GM12872 (cell line): Measurements from ENCODE around the gene TBX15.

ENCODE experiments used
- CTCF ChIP-seq: IDR thresholded peaks from 3 replicates; pipeline ENCODE4 v1.5.1; 2011; ENCODE audit warnings: low read depth, mild to moderate bottlenecking, low read length, moderate library complexity; ENCODE audit not compliant: insufficient read depth

TBX15 gene

DNA sequence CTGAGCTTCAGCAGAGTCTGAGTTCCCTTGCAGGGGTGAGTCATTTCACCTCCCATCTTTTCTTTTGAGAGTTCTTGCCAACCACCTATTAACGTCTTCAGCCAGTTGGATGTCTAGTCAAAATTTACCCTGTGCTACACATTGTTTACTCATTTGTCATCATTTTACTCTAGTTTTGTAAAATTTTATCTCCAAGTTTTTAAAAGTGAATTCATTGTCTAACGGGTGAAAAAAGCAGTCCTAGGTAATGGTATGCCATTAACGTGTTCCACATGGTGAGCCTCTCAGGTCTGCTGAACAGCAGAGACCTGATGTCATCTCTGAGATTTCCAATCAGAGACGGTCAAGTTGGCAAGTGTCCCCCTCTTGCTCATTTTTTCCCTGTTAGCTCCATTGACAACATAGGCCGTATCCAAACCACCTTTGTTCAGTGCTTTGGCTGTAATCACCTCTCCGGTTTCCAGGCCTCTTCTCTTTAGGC, 85.4 kb downstream of the TBX15 start:
- no peak for TF ChIP-seq CTCF

DNA sequence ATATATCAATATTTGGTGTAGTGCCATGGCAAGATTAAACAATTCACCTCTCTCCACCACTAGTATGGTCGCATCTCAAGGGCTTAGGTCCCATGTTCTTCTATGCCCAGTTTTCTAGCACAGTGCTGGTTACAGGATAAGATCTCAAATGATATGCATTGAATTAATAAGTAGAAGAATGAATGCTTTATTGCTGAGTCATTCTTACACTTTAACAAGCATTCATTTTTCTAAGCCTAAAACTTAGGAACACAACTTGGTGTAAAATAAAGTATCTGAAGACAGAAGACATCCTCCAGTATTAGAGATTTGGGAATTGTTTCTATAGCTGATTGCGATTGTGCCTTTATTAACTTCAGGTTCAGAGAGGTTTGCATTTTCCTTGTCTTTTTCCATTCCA, 85.8 kb downstream of the TBX15 start:
- no peak for TF ChIP-seq CTCF

GRCh38 chr1:118900643-118901440, 87.3 kb downstream of the TBX15 start:
- TF ChIP-seq CTCF: no peak

- no peak for TF ChIP-seq CTCF
These were observed 88.8 kb downstream of the TBX15 start for GRCh38 chr1:118899340-118899739.

DNA sequence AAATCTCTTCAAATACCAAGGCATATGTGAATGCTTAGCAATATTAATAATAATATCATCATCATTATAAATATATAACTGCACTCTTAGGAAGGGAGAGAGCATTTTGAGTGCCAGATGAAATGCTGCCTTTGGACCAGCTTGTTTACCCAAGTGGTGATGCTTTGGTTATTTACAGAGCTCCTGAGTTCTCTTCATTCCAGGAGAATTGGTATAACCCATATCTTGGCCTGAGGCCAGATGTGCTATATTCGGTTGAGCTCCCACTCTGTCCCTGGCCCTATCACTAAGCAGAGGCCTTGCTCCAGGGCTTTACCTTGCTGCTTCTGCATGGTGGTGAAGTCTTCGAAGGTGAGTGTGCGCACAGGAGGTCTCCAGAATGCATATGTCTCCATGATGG, 89.4 kb downstream of the TBX15 start:
- no peak for TF ChIP-seq CTCF

DNA sequence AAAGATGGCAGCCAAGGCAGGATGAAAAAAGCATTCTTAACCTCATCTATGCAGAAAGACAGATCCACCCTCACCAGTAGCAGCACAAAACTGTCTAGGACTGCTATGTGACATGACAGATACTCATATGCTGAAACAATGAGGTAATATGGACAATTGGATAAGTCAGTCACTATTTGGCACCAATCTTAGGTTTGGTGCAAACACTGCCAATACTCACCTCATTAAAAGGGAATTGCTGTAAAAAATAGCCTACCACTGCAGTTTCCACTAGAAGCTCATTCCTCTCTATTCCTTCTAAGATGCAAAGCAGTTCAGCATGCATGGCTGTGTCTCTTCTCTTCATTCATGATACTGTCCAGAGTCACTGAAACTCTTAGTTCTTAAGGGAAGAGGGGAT, 91.7 kb downstream of the TBX15 start:
- TF ChIP-seq CTCF: no peak

GRCh38 chr1:118894836-118895235, 93.3 kb downstream of the TBX15 start:
- TF ChIP-seq CTCF: no peak
